ENCODE measurements around the gene GMDS. TPM values are rescaled to one million over a fixed set of nuclear protein-coding genes. Genes with fewer than 3 reads are reported as not detected.

GMDS gene
- total and polyA plus RNA-seq, 2 of the 8 experiments (the other 6 are each of a cell fraction or from before 2014, with no cell fraction given), result 16.8 to 50.0 TPM

GRCh38 chr6:1984346-1984994 lies 260.9 kb downstream of the GMDS start:
- 0 out of 4 replicates have a peak, but pooled peaks cover 0 to 3% of the 10 kb centered on the region in 2 experiments for H3K9me3 ChIP-seq (ENCODE audit: insufficient read depth in 2 of 2, low read depth in 1 of 2, low read length in 1 of 2)
- no peak overlapping the region for H3K9ac ChIP-seq (replicated peaks in 1 of 4; ENCODE audit: extremely low read depth in 1 of 4, low read depth in 3 of 4, low read length in 3 of 4)
- H2BK120ac ChIP-seq (replicated peaks; ENCODE audit: low read depth, low read length), result no peak overlapping the region
- ChIA-PET POLR2A (ENCODE audit: partially characterized antibody) (interaction anchor here (1.3 kb wide), 1 partner anchor 9 kb away, joined by 3 read pairs; no protein-coding TSS in a partner anchor), CTCF (ENCODE audit: partially characterized antibody) (interaction anchor here (0.9 to 1.2 kb wide), 2 partner anchors 13 to 461 kb away, joined by 3 read pairs; no protein-coding TSS in a partner anchor)
- H4K91ac ChIP-seq (replicated peaks; ENCODE audit: insufficient read length, low read length), result no peak overlapping the region
- H2BK5ac ChIP-seq (ENCODE audit: low read depth, low read length), result no peak overlapping the region
- no peaks in the 10 kb centered on the region for H3K36me3 ChIP-seq (ENCODE audit: control insufficient read depth in 2 of 4, insufficient read depth in 4 of 4, low read length in 3 of 4)
- H3K18ac ChIP-seq (ENCODE audit: extremely low read depth, low read length), result no peak overlapping the region
- TF ChIP-seq RFX5 (IDR thresholded peaks at IDR 0.05; ENCODE audit: borderline replicate concordance, low read depth, low read length) (no peak), BACH1 (IDR thresholded peaks at IDR 0.05; ENCODE audit: low read length) (no peak), KDM1A (IDR thresholded peaks at IDR 0.05; ENCODE audit: borderline replicate concordance, low read length) (no peak), JUN (IDR thresholded peaks at IDR 0.05; ENCODE audit: low read depth, low read length) (no peak), BRCA1 (IDR thresholded peaks at IDR 0.05; ENCODE audit: low read depth, low read length) (no peak), CTBP2 (IDR thresholded peaks at IDR 0.05; ENCODE audit: borderline replicate concordance, insufficient read depth, insufficient read length, low read length) (no peak), EP300 (IDR thresholded peaks at IDR 0.05; ENCODE audit: borderline replicate concordance in 1 of 2, low read depth in 2 of 2, low read length in 2 of 2) (no peak), NRF1 (IDR thresholded peaks at IDR 0.05; ENCODE audit: low read depth, low read length) (no peak), TAF1 (IDR thresholded peaks at IDR 0.05; ENCODE audit: low read depth, low read length) (no peak), RBBP5 (IDR thresholded peaks at IDR 0.05; ENCODE audit: borderline replicate concordance, low read depth, low read length) (no peak), SIN3A (conservative IDR thresholded peaks at IDR 0.05 in 1 of 2, IDR thresholded peaks at IDR 0.05 in 1 of 2; ENCODE audit: low read depth in 1 of 2, low read length in 2 of 2) (no peak)
- H3K79me2 ChIP-seq (ENCODE audit: control insufficient read depth in 1 of 2, insufficient read depth in 2 of 2, low read length in 2 of 2), result no peaks in the 10 kb centered on the region
- FAIRE-seq, result no peak
- no peak for DNase-seq (ENCODE audit: low read depth in 1 of 2, low spot score in 2 of 2)
- no peaks in the 10 kb centered on the region for H3K27me3 ChIP-seq (replicated peaks in 1 of 4; ENCODE audit: control insufficient read depth in 3 of 4, extremely low read depth in 1 of 4, insufficient read depth in 3 of 4, low read length in 3 of 4)
- no peak overlapping the region for H2BK20ac ChIP-seq (ENCODE audit: low read length)
- H2BK12ac ChIP-seq (ENCODE audit: low read depth, low read length), result no peak overlapping the region
- H3K4me2 ChIP-seq (ENCODE audit: insufficient read depth in 1 of 2, low read depth in 2 of 2, low read length in 2 of 2), result no peak overlapping the region
- H4K8ac ChIP-seq (ENCODE audit: extremely low read depth, insufficient read depth, low read length), result no peak overlapping the region
- no peak overlapping the region for H3K23ac ChIP-seq (ENCODE audit: insufficient read length)
- H3K4me3 ChIP-seq (ENCODE audit: extremely low read depth in 1 of 4, insufficient read depth in 2 of 4, low read depth in 3 of 4, low read length in 4 of 4), result no peak overlapping the region
- H2AK5ac ChIP-seq (ENCODE audit: low read depth, low read length), result no peak overlapping the region
- no peaks in the 10 kb centered on the region for H3K4me1 ChIP-seq (replicated peaks in 1 of 4; ENCODE audit: control insufficient read depth in 3 of 4, insufficient read depth in 4 of 4, low read length in 3 of 4)
- H3K14ac ChIP-seq (ENCODE audit: insufficient read length), result no peak overlapping the region
- H3K79me1 ChIP-seq (ENCODE audit: low read depth, low read length), result no peaks in the 10 kb centered on the region
- WGBS, 2 experiments (ENCODE audit: extremely low coverage in 1 of 2, insufficient coverage in 1 of 2, insufficient read length in 1 of 2, insufficient replicate concordance in 2 of 2, low coverage in 1 of 2, low lambda C conversion rate in 2 of 2, missing lambda C conversion rate in 1 of 2), result 89% methylated on average over 3 of the region's 3 CpGs; no CpG with 5 or more reads in 1 of the 2 experiments
- no peak overlapping the region for H3K4ac ChIP-seq (replicated peaks; ENCODE audit: insufficient read length, low read depth, low read length)
- no peaks in the 10 kb centered on the region; the same call in 1 of the 2 replicates for H3K23me2 ChIP-seq (ENCODE audit: low read depth, low read length)
- no peaks in the 10 kb centered on the region for H4K20me1 ChIP-seq (replicated peaks in 1 of 2; ENCODE audit: control insufficient read depth in 1 of 2, insufficient read depth in 2 of 2, low read length in 2 of 2)
- no peak overlapping the region for H4K5ac ChIP-seq (ENCODE audit: insufficient read length, low read depth, low read length)
- no peak overlapping the region for H2AFZ ChIP-seq (ENCODE audit: low read length)
- H3K56ac ChIP-seq (replicated peaks; ENCODE audit: insufficient read length, low read depth, low read length), result no peak overlapping the region
- H2BK15ac ChIP-seq (ENCODE audit: low read length), result no peak overlapping the region
- H3K27ac ChIP-seq (ENCODE audit: low read depth, low read length), result no peak overlapping the region
